SHP77 (cell line): ENCODE measurements around the gene CD8B.

Source experiments
- DNase-seq, 2 experiments: peaks; one replicate each; lab custom pipeline; 2025; lab: John Stamatoyannopoulos, UW

The CD8B gene

DNA sequence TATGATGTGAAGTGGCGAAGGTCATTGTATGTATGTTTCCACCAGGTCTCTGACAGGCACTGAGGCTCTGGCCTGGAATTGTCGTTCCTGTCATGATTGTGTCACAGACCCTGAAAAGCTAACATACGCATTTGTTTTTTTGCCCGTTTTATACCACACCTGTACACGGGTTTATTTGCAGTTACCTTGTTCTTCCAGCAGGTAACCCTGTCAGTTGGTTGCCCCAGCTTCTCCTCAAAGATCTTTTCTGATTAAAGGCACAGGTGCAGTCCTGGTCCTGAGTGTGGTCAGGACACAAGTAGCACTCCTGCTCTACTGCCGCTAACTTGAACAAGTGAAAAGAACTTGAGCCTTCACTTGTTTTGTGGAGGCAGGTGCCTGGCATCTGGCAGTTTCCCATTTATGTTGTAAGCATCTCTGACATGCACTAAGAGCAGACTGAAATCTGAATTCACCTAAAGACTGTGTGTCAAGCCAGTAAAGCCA is 90.8 kb downstream of the CD8B start:
- DNase-seq: no peak

DNA sequence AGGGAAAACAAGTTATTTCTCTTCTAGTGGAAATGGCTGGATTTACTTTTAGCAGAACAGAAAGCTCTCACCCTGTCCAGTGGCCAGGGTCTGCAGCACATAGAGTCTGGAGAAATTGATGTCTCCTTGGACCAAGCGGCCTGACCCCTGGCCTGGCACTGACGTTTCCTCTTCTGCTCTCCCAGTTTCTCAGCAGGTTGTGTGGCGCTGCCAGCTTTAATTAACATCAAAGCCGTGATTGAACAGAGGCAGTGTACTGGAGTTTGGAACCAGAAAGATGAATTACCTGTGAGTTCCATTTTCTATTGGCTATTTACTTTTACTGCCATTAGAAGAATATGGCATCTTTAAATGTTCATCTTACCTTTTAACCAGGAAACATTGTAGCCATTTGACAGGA is 91.8 kb downstream of the CD8B start:
- no peak for DNase-seq

DNA sequence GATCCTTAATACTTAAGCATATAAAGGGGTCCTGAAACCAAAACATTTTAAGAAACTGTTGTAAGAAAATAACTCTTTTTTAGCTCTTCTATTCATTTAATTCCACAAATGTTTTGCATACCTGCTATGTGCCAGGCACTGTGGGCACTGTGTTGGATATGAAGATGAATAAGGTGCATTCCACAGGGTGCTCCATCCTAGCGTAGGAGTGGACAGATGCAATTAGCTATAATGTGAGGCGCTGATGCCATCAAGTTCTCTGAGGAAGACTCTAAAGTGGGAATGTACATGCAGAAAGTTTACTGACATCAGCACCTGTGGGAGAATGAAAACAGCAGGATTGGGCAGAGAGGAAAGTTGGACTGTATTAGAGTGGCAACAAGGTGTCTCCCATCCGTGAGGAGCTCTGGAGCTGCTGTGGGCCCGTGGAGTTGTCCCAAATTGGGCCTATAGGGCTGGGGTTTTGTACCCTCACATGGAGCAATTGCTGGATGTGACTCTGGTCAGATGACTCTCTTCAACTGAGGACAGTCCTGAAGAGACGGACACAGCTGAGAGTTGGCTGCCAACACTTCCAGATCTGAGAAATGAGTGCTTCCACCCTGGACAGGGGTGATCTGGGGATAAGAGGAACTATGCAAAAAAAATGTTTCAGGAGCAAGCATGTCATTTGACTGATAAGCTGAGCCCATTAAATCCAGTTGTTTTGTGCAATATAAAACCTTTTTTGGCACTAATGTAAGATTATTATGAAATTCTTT is 93.3 kb downstream of the CD8B start:
- DNase-seq: no peak
